Osteoblast (primary cell): ENCODE measurements around the gene RAB3A. TPM values are rescaled to one million over a fixed set of nuclear protein-coding genes. Genes with fewer than 3 reads are reported as not detected.

Experiments used
- DNase-seq: peaks from one replicate; pipeline ENCODE4 v3.0.0; 2011; ENCODE audit warnings: low spot score, mixed read lengths; ENCODE audit not compliant: insufficient read length; ENCODE audit errors: missing footprints
- H2AFZ ChIP-seq: 2 replicates; pipeline ENCODE4 v1.6.0; 2011; ENCODE audit warnings: mild to moderate bottlenecking, low read length
- H3K27ac ChIP-seq: 2 replicates; pipeline ENCODE4 v1.5.1; 2011; ENCODE audit warnings: mild to moderate bottlenecking, low read depth, low read length, moderate library complexity
- H3K27me3 ChIP-seq: 2 replicates; pipeline ENCODE4 v1.6.0; 2012; ENCODE audit warnings: mild to moderate bottlenecking, control low read depth, inconsistent platforms, low read length, moderate library complexity; ENCODE audit not compliant: insufficient read depth
- H3K36me3 ChIP-seq: 2 replicates; pipeline ENCODE4 v1.5.1; 2011; ENCODE audit warnings: mild to moderate bottlenecking, low read length, control low read depth, moderate library complexity; ENCODE audit not compliant: insufficient read depth
- H3K4me1 ChIP-seq: 2 replicates; pipeline ENCODE4 v1.5.1; 2011; ENCODE audit warnings: mild to moderate bottlenecking, low read length, control low read depth, moderate library complexity; ENCODE audit not compliant: insufficient read depth
- H3K4me2 ChIP-seq: 2 replicates; pipeline ENCODE4 v1.6.0; 2011; ENCODE audit warnings: mild to moderate bottlenecking, low read length; ENCODE audit not compliant: insufficient read depth
- H3K4me3 ChIP-seq: fragments of 200-600 bp; sonication (generic); 3 replicates; pipeline ENCODE4 v1.5.1; 2012; ENCODE audit warnings: mild to moderate bottlenecking, low read length, inconsistent platforms; ENCODE audit not compliant: insufficient read depth
- H3K79me2 ChIP-seq: 2 replicates; pipeline ENCODE4 v1.6.0; 2012; ENCODE audit warnings: mild to moderate bottlenecking, low read length, control low read depth, inconsistent platforms; ENCODE audit not compliant: insufficient read depth
- H3K9me3 ChIP-seq: 2 replicates; pipeline ENCODE4 v1.5.1; 2011; ENCODE audit warnings: low read depth, low read length, control low read depth
- H4K20me1 ChIP-seq: 2 replicates; pipeline ENCODE4 v1.6.0; 2012; ENCODE audit warnings: mild to moderate bottlenecking, low read length, control low read depth; ENCODE audit not compliant: insufficient read depth
- total RNA-seq: library from RNA; depleted of rRNA; stranded (reverse); fragments of >200 nt; gene quantifications from 2 replicates; pipeline ENCODE4 v1.2.3, GENCODE V29; 2012
- TF ChIP-seq, protein P1 (sequence below): IDR thresholded peaks from 2 replicates; pipeline ENCODE4 v1.5.1; 2011; ENCODE audit warnings: mild to moderate bottlenecking, low read depth, low read length, moderate library complexity; ENCODE audit errors: extremely low read depth

Gene RAB3A
- total RNA-seq, 1 donor, result 0.72 TPM

DNA sequence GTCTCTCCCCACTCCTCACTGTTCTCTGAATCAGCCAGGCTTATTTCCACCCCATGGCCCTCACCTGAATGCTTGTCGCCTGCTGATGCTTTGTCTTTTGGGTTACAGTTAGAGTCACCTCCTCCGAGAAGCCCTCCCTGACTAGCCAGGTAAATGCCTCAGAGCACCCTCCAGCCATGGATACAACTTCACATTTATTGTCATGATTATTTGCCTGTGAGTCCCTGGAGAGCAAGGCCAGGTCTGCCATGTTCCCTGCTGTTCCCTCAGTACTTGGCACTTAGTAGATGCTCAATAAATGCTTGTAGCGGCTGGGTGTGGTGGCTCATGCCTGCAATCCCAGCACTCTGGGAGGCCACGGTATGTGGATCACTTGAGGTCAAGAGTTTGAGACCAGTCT is 26.1 kb upstream of the RAB3A start:
- Histone ChIP-seq H4K20me1 (no peaks in the 10 kb centered on the region), H3K27me3 (peaks cover 26% of the 10 kb centered on the region), H3K4me1 (peaks cover 8% of the 10 kb centered on the region), H3K27ac (no peak overlapping the region), H3K36me3 (no peaks in the 10 kb centered on the region), H3K9me3 (no peaks in the 10 kb centered on the region), H3K79me2 (no peaks in the 10 kb centered on the region), H3K4me3 (no peak overlapping the region), H3K4me2 (no peak overlapping the region), H2AFZ (no peak overlapping the region)
- peak; percentile 66 for DNase-seq
- TF ChIP-seq, protein P1, sequence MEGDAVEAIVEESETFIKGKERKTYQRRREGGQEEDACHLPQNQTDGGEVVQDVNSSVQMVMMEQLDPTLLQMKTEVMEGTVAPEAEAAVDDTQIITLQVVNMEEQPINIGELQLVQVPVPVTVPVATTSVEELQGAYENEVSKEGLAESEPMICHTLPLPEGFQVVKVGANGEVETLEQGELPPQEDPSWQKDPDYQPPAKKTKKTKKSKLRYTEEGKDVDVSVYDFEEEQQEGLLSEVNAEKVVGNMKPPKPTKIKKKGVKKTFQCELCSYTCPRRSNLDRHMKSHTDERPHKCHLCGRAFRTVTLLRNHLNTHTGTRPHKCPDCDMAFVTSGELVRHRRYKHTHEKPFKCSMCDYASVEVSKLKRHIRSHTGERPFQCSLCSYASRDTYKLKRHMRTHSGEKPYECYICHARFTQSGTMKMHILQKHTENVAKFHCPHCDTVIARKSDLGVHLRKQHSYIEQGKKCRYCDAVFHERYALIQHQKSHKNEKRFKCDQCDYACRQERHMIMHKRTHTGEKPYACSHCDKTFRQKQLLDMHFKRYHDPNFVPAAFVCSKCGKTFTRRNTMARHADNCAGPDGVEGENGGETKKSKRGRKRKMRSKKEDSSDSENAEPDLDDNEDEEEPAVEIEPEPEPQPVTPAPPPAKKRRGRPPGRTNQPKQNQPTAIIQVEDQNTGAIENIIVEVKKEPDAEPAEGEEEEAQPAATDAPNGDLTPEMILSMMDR, result no peak

DNA sequence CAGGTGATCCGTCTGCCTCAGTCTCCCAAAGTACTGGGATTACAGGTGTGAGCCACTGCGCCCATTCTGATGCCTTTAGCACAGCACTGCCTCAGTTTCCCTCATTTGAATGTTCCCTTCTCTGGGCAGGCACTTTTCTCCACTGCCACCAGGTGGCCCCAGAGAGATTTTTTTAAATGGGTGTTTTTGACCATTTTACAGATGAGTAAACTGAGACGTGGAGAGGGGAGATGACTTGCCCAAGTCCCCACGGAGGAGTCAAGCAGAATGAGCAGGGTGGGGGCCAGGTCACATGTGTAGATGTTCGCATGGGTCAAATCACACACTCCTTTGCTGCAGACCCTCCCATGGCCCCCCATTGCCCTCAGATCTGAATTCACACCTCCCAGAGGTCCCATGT is 25.6 kb upstream of the RAB3A start:
- H3K79me2 ChIP-seq, result no peaks in the 10 kb centered on the region
- H3K27me3 ChIP-seq, result peaks cover 27% of the 10 kb centered on the region
- no peak overlapping the region for H3K4me3 ChIP-seq
- H3K36me3 ChIP-seq, result no peaks in the 10 kb centered on the region
- no peak overlapping the region for H3K27ac ChIP-seq
- H3K4me1 ChIP-seq, result peaks cover 12% of the 10 kb centered on the region
- H3K4me2 ChIP-seq, result no peak overlapping the region
- TF ChIP-seq, protein P1, result peak; percentile 41
- H2AFZ ChIP-seq, result no peak overlapping the region
- no peaks in the 10 kb centered on the region for H3K9me3 ChIP-seq
- DNase-seq, result peak; percentile 36
- H4K20me1 ChIP-seq, result no peaks in the 10 kb centered on the region

DNA sequence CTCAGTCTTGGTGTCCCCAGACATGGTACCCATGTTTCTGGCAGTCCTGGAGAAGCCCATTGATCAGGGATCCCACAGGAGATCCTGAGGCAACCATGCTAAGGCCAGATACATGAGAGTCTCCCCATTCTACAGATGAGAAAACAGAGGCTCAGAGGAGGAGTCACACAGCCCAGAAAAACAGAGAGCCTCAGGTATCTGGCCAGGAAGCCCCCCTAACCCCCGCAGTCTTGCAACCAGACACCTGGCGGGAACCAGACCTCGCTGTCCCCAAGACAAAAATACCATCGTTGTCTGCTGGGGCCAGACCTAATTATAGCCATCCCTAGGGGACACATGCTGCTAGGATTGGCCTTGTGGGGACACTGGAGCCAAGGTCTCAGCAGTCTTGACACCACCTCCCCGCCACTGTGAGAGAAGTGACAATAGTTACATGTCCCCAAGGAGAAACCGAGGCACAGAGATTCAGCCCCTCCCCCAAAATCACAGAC is 24.0 kb upstream of the RAB3A start:
- TF ChIP-seq, protein P1, result no peak
- no peak overlapping the region for H3K27ac ChIP-seq
- H3K79me2 ChIP-seq, result no peaks in the 10 kb centered on the region
- H3K4me3 ChIP-seq, result no peak overlapping the region
- no peaks in the 10 kb centered on the region for H3K9me3 ChIP-seq
- H3K4me2 ChIP-seq, result no peak overlapping the region
- DNase-seq, result peak; percentile 77
- no peaks in the 10 kb centered on the region for H4K20me1 ChIP-seq
- peaks cover 12% of the 10 kb centered on the region for H3K4me1 ChIP-seq
- H2AFZ ChIP-seq, result no peak overlapping the region
- peaks cover 27% of the 10 kb centered on the region for H3K27me3 ChIP-seq
- no peaks in the 10 kb centered on the region for H3K36me3 ChIP-seq

- Histone ChIP-seq H3K79me2 (no peaks in the 10 kb centered on the region), H3K9me3 (no peaks in the 10 kb centered on the region), H3K4me2 (no peak overlapping the region), H3K4me3 (no peak overlapping the region), H3K27me3 (peaks cover 24% of the 10 kb centered on the region), H3K27ac (no peak overlapping the region), H4K20me1 (no peaks in the 10 kb centered on the region), H2AFZ (no peak overlapping the region), H3K4me1 (peaks cover 12% of the 10 kb centered on the region), H3K36me3 (no peaks in the 10 kb centered on the region)
- TF ChIP-seq, protein P1, result no peak
- DNase-seq, result peak; percentile 3
These were observed 23.3 kb upstream of the RAB3A start for GRCh38 chr19:18226956-18227780.
